ENCODE data around the gene NDUFB7. TPM values are rescaled to one million over a fixed set of nuclear protein-coding genes. Genes with fewer than 3 reads are reported as not detected.
"Not testable (repeated sequence)": the region's sequence is repeated elsewhere in the genome, so short reads cannot be mapped to it uniquely, and the experiment has no call there.

NDUFB7 gene
- total and polyA plus RNA-seq, 9 donors, result 105 to 283 (median 131) TPM

DNA sequence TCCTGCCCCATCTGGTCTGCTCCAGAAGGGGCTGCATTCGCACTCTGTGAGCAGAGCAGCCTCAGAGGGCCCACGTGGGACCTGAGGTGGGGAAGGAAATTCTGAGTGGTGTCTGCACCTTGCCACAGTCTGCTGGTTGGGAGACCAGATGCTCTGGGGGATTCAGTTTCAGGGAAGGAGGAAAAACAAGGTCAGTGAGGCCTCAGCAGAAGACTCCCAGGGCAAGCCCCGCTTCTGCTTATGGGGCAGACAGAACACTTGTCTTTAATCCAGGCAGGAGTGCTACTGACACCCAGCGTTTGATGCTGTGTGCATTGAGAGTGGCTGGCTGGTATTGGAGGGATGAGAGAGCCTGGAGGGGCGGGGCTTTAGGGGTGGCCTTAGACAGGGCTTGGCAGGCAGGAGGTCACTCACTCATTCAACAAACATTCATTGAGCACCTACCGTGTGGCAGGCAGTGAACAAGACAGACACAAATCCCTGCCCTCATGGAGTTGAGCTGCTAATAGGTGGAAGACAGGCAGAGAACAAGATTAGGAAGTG lies 6.1 kb upstream of the NDUFB7 start:
- H3K27me3 ChIP-seq (ENCODE audit: control insufficient read depth, insufficient read depth, low read length), result no peaks in the 10 kb centered on the region
- H3K9me3 ChIP-seq (replicated peaks; ENCODE audit: control insufficient read depth, low read depth, low read length), result no peaks in the 10 kb centered on the region
- H3K4me1 ChIP-seq (ENCODE audit: control insufficient read depth, insufficient read depth, low read length), result peaks cover 5% of the 10 kb centered on the region
- H3K4me3 ChIP-seq (ENCODE audit: low read length), result no peak overlapping the region
- H3K36me3 ChIP-seq (ENCODE audit: control insufficient read depth, insufficient read depth, low read length), result no peaks in the 10 kb centered on the region
- DNase-seq, result no peak
- no peak overlapping the region for H3K27ac ChIP-seq (ENCODE audit: low read length)
- WGBS (ENCODE audit: insufficient coverage), result 35% methylated on average over 2 of the region's 6 CpGs

DNA sequence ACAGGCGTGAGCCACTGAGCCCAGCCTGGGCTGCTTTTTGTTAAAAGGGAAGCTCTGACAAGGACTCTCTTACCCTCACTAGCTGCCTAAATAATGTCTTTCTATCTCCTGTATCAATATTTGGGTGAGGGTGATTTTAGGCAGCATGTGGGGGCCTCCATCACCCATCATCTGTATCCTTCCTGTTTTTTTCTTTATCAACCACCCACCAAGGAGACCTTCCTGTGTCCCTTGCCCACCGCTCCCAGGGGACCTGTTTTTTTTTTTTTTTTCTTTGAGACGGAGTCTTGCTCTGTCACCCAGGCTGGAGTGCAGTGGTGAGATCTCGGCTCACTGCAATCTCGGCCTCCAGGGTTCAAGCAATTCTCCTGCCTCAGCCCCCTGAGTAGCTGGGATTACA lies 5.4 kb upstream of the NDUFB7 start:
- no peaks in the 10 kb centered on the region for H3K27me3 ChIP-seq (ENCODE audit: control insufficient read depth, insufficient read depth, low read length)
- H3K36me3 ChIP-seq (ENCODE audit: control insufficient read depth, insufficient read depth, low read length), result no peaks in the 10 kb centered on the region
- no CpG with 5 or more reads among the region's 5 CpGs for WGBS (ENCODE audit: insufficient coverage)
- peaks cover 5% of the 10 kb centered on the region for H3K4me1 ChIP-seq (ENCODE audit: control insufficient read depth, insufficient read depth, low read length)
- no peak overlapping the region for H3K27ac ChIP-seq (ENCODE audit: low read length)
- DNase-seq, result no peak
- H3K9me3 ChIP-seq (replicated peaks; ENCODE audit: control insufficient read depth, low read depth, low read length), result no peaks in the 10 kb centered on the region
- no peak overlapping the region for H3K4me3 ChIP-seq (ENCODE audit: low read length)

DNA sequence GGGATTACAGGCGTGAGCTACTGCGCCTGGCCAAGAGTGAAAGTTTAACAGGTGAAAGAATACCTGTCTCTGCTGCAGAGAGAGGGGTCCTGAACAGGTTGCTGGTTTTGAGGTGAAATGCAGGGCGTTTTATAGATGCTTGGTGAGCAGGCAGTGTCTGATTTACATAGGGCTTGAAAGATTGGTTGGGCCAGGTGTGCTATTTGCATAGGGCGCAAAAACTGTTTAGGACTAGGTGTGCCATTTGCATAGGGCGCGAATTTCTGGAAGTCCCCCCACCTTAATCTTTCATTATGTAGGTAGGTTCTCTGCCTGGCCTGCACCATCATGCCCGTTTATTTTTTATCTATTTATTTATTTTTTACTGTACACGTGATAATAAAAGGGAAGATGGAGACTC lies 4.5 kb upstream of the NDUFB7 start:
- H3K4me3 ChIP-seq (ENCODE audit: low read length), result no peak overlapping the region
- WGBS (ENCODE audit: insufficient coverage), result 89% methylated on average over 2 of the region's 8 CpGs

DNA sequence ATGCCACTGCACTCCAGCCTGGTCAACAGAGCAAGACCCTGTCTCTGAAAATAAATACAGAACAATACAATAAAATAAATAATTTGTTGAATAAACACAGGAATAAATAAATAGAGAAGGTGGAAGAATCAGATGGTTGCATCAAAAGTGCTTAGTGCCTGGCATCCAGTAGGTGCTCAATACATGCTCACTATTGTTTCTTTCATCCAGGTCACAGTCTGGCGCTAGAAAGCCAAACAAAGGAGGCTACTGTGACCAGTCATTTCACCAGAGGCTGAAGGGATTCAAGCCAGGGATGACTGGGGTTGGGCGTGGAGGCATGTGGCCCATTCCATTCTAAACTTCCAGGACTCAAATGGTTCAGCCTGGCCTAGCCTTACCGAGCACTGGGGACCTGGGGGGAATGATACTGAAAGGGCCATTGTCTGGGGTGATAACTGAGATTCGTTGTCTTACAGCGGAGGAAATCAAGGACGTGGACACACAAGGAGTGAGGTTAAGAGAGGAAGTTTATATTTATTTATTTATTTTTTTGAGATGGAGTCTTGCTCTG lies 3.6 kb upstream of the NDUFB7 start:
- Histone ChIP-seq H3K36me3 (ENCODE audit: control insufficient read depth, insufficient read depth, low read length) (no peaks in the 10 kb centered on the region), H3K9me3 (replicated peaks; ENCODE audit: control insufficient read depth, low read depth, low read length) (no peaks in the 10 kb centered on the region), H3K4me3 (ENCODE audit: low read length) (no peak overlapping the region), H3K27ac (ENCODE audit: low read length) (no peak overlapping the region), H3K27me3 (ENCODE audit: control insufficient read depth, insufficient read depth, low read length) (no peaks in the 10 kb centered on the region), H3K4me1 (ENCODE audit: control insufficient read depth, insufficient read depth, low read length) (peaks cover 15% of the 10 kb centered on the region)
- no peak for DNase-seq
- WGBS (ENCODE audit: insufficient coverage), result 93% methylated on average over 3 of the region's 6 CpGs

More for the DNA sequence above, 4.5 kb upstream of the NDUFB7 start:
- H3K27me3 ChIP-seq (ENCODE audit: control insufficient read depth, insufficient read depth, low read length), result no peaks in the 10 kb centered on the region
- DNase-seq, result no peak
- H3K9me3 ChIP-seq (replicated peaks; ENCODE audit: control insufficient read depth, low read depth, low read length), result no peaks in the 10 kb centered on the region
- H3K4me1 ChIP-seq (ENCODE audit: control insufficient read depth, insufficient read depth, low read length), result peaks cover 7% of the 10 kb centered on the region
- H3K27ac ChIP-seq (ENCODE audit: low read length), result no peak overlapping the region
- H3K36me3 ChIP-seq (ENCODE audit: control insufficient read depth, insufficient read depth, low read length), result no peaks in the 10 kb centered on the region

DNA sequence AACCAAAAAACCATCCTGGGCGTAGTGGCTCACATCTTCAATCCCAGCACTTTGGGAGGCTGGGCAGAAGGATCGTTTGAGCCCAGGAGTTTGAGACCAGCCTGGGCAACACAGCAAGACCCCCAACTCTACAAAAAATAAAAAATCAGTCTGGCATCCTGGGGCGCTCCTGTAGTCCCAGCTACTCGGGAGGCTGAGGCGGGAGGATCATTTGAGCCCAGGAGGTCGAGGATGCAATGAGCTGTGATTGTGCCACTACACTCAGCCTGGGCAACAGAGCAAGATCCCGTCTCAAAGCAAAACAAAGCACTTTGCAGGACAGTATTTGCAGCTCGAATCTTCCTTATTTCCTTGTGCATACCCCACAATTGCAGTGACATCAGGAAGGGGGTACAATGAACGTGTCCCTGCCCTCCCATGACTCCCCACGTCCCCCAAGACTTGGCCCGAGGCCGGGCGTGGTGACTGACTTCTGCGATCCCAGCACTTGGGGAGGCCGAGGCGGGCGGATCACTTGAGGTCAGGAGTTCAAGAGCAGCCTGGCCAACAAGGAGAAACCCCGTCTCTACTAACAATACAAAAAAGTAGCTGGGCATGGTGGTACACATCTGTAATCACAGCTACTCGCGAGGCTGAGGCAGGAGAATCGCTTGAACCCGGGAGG lies 870 bp downstream of the NDUFB7 start:
- DNase-seq, result no peak
- Histone ChIP-seq H3K4me1 (ENCODE audit: control insufficient read depth, insufficient read depth, low read length) (peaks cover 20% of the 10 kb centered on the region), H3K4me3 (ENCODE audit: low read length) (peak overlapping the region; percentile 99), H3K9me3 (replicated peaks; ENCODE audit: control insufficient read depth, low read depth, low read length) (no peaks in the 10 kb centered on the region), H3K27ac (ENCODE audit: low read length) (no peak overlapping the region), H3K27me3 (ENCODE audit: control insufficient read depth, insufficient read depth, low read length) (no peaks in the 10 kb centered on the region), H3K36me3 (ENCODE audit: control insufficient read depth, insufficient read depth, low read length) (peaks cover 20% of the 10 kb centered on the region)
- WGBS (ENCODE audit: insufficient coverage), result 47% methylated on average over 21 of the region's 22 CpGs

DNA sequence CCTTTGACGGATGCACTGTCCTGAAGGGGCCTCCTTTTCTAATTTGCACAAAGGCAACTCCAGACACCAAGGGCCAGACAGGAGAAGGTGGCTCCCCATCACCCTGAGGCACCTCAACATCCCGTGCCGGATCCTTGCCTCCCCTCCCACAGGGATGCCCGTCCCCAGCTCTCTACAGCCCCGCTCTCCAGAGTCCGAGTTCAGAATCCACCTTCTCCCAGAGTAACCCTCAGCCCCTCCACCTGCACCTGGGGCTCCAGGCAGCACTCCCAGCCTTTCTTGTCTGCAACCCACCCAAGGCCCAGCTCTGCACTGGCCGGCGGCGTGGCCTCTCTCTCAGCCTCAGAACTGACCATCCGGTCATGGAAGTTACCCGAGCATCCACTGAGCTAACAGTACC lies 4.8 kb downstream of the NDUFB7 start:
- H3K9me3 ChIP-seq (replicated peaks; ENCODE audit: control insufficient read depth, low read depth, low read length), result no peaks in the 10 kb centered on the region
- no peak overlapping the region for H3K4me3 ChIP-seq (ENCODE audit: low read length)
- 81% methylated on average over 10 of the region's 11 CpGs for WGBS (ENCODE audit: insufficient coverage)
- no peak overlapping the region for H3K27ac ChIP-seq (ENCODE audit: low read length)
- peaks cover 40% of the 10 kb centered on the region for H3K36me3 ChIP-seq (ENCODE audit: control insufficient read depth, insufficient read depth, low read length)
- no peaks in the 10 kb centered on the region for H3K27me3 ChIP-seq (ENCODE audit: control insufficient read depth, insufficient read depth, low read length)
- DNase-seq, result no peak
- peaks cover 34% of the 10 kb centered on the region for H3K4me1 ChIP-seq (ENCODE audit: control insufficient read depth, insufficient read depth, low read length)

DNA sequence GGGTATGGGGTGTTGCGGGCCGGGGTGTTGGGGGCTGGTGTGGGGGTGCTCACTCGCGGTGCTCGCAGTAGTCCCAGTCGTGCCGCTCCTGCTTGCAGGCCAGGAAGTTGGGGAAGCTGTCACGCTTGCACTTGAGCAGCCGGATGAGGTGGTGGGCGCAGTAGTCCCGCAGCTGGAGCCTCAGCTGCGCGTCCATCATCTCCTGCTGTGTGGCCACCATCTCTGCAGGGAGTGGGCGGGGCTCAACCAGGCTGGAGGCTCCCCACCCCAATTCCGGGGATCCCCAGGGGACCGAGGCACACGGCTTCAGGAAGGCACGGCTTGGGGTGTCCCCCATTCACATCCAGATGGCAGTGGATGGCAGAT lies 5.2 kb downstream of the NDUFB7 start:
- 73% methylated on average over 17 of the region's 18 CpGs for WGBS (ENCODE audit: insufficient coverage)
- DNase-seq, result no peak
- Histone ChIP-seq H3K27me3 (ENCODE audit: control insufficient read depth, insufficient read depth, low read length) (no peaks in the 10 kb centered on the region), H3K4me1 (ENCODE audit: control insufficient read depth, insufficient read depth, low read length) (peaks cover 36% of the 10 kb centered on the region), H3K9me3 (replicated peaks; ENCODE audit: control insufficient read depth, low read depth, low read length) (no peaks in the 10 kb centered on the region), H3K36me3 (ENCODE audit: control insufficient read depth, insufficient read depth, low read length) (peaks cover 40% of the 10 kb centered on the region), H3K4me3 (ENCODE audit: low read length) (no peak overlapping the region), H3K27ac (ENCODE audit: low read length) (no peak overlapping the region)

DNA sequence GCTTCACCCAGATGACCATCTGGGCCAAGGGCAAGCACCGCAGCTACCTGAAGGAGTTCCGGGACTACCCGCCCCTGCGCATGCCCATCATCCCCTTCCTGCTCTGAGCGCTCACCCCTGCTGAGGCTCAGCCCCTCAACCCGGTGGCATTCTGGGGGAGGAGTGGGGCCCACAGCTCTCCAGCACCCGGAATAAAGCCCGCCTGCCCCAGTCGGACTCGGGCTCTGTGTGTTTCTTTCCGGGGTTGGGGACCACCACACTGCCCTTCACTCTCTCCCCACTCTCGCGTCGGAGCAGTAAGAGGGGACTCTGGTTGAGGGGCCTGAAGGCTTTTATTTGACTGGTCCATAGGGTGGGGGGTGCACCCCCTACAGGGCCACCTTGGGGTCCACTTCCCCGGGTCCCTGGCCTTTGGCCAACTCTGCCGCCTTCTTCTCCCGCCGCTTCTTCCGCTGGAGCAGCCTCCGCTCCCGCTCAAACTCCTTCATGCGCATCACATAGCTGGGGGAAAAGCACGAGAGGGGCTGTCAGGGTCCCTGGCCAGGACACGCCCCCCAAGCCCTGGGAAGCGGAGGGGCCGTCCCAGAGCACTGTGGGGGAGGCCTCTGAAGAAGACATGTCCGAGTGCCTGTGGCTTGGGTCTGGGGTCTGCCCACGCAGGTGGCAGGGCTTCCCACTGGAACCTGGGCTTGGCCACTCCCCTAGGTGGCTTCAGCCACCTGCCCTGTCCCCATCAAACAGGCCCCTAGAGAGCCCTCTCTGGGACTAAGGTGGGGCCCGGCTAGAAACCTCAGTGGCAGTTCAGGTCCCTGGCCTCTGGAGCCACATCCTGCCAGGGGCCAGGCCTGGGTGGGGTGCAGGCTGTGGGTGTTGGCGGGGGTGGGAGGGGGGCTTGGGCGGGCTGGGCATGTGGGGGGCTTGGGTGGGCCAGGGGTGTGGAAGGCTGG lies 5.8 kb downstream of the NDUFB7 start:
- no peak for DNase-seq
- Histone ChIP-seq H3K27me3 (ENCODE audit: control insufficient read depth, insufficient read depth, low read length) (no peaks in the 10 kb centered on the region), H3K4me1 (ENCODE audit: control insufficient read depth, insufficient read depth, low read length) (peaks cover 41% of the 10 kb centered on the region), H3K4me3 (ENCODE audit: low read length) (no peak overlapping the region), H3K36me3 (ENCODE audit: control insufficient read depth, insufficient read depth, low read length) (peaks cover 40% of the 10 kb centered on the region), H3K27ac (ENCODE audit: low read length) (no peak overlapping the region), H3K9me3 (replicated peaks; ENCODE audit: control insufficient read depth, low read depth, low read length) (no peaks in the 10 kb centered on the region)
- WGBS (ENCODE audit: insufficient coverage), result 64% methylated on average over 10 of the region's 31 CpGs

DNA sequence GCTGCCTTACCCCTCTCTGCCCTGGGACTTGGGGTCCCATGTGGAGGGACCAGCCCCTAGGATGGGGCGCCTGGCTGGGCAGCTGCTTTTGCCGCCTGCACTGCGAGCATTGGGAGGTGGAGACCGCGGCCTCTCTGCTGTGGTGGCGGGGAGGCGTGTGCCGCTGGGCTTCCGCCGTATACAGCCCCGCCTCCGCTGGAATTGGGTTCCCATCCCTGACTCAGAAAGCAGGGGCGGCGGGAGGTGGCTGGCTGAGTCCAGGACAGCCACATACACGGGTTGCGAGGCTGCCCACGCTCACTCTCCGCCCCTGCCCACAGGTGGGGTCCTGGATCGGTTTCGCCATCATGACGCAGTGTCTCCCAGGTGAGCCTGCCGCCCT lies 6.6 kb downstream of the NDUFB7 start:
- 79% methylated on average over 22 of the region's 22 CpGs for WGBS (ENCODE audit: insufficient coverage)
- DNase-seq, result no peak
- Histone ChIP-seq H3K36me3 (ENCODE audit: control insufficient read depth, insufficient read depth, low read length) (peaks cover 40% of the 10 kb centered on the region), H3K27ac (ENCODE audit: low read length) (no peak overlapping the region), H3K9me3 (replicated peaks; ENCODE audit: control insufficient read depth, low read depth, low read length) (no peaks in the 10 kb centered on the region), H3K4me1 (ENCODE audit: control insufficient read depth, insufficient read depth, low read length) (peaks cover 41% of the 10 kb centered on the region), H3K27me3 (ENCODE audit: control insufficient read depth, insufficient read depth, low read length) (no peaks in the 10 kb centered on the region), H3K4me3 (ENCODE audit: low read length) (no peak overlapping the region)

DNA sequence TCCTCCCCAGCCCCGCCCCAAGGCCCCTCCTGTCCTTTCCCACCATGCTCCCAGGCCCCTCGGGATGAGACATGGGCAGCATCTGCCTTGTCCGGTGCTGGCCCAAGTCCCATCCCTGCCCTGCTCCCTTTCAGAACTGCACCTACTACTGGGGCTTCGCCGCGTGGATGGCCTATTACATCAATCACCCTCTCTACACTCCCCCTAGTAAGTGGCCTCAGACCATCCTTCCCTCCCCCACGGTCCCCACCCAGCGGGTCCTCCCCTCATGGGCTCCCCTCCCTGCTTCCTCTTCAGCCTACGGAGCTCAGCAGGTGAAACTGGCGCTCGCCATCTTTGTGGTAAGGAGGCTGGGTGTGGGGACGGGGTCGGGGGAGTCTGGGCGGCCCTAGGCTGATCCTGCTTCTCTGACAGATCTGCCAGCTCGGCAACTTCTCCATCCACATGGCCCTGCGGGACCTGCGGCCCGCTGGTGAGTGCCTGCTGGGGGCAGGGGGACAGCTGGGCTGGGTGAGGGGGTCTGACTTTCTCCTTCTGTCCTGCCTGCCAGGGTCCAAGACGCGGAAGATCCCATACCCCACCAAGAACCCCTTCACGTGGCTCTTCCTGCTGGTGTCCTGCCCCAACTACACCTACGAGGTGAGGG lies 7.1 kb downstream of the NDUFB7 start:
- not testable (repeated sequence) for H3K27ac ChIP-seq (ENCODE audit: low read length); H3K9me3 ChIP-seq (replicated peaks; ENCODE audit: control insufficient read depth, low read depth, low read length); DNase-seq; H3K4me3 ChIP-seq (ENCODE audit: low read length); H3K27me3 ChIP-seq (ENCODE audit: control insufficient read depth, insufficient read depth, low read length)
- H3K4me1 ChIP-seq (ENCODE audit: control insufficient read depth, insufficient read depth, low read length), result peaks cover 46% of the 10 kb centered on the region
- H3K36me3 ChIP-seq (ENCODE audit: control insufficient read depth, insufficient read depth, low read length), result peaks cover 40% of the 10 kb centered on the region
- WGBS (ENCODE audit: insufficient coverage), result 58% methylated on average over 3 of the region's 22 CpGs

Measured in muscle of leg (tissue), 11 donors.